ENCODE data around the gene COL13A1. TPM values are rescaled to one million over a fixed set of nuclear protein-coding genes. Genes with fewer than 3 reads are reported as not detected.

Gene COL13A1
- total RNA-seq, 1 experiment from 2014 or later: 0.05 TPM

DNA sequence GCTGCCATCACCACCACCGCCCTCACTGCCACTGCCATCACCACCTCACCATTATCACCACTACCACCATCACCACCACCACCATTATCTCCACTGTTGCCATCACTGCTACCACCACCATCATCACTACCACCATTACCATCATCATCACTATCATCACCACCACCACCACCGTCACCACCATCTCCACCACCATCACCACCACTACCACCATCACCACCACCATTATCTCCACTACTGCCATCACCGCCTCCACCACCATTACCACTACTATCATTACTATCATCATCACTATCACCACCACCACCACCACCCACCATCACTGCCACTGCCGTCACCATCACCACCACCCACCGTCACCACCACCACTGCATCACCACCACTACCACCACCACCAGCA, 9.9 kb upstream of the COL13A1 start:
- DNase-seq (ENCODE audit: low spot score): no peak

DNA sequence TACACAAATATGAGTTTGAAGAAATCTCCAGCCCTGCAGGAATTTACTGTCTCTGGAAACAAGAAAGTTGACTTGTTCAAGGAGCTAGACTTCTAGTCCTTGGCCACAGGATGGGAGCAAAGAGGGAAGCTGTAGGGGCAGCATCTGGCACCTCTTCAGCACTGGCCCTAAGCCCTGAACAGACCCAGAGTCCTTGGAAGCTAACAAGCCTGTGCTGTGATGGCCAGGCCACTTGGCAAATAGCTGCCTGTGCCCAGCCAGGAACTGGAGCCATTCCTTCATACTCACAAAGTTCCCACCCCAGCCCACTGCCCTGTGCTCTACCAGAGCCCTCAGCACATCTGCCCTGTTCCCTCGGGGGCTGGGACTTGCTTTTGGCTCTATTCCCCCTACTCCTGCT, 9.4 kb upstream of the COL13A1 start:
- DNase-seq (ENCODE audit: low spot score): no peak

DNA sequence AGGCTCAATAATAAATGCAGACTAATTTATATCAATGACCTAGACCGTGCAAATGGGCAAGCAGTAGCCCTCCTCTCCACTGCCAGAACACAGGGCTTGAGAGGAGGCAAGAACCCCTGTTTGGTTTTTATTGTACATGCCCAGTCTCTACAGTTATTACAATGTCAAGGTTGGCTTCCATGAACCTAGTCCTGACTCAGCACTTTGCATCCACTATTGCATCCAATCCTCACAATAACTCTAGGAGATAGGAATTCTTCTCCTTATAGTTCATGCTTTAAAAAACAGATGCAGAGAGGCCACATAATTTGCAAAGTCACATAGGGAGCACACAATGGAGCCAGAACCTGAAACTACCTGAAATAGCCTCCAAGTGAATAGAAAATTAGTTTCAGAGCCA, 7.0 kb upstream of the COL13A1 start:
- DNase-seq (ENCODE audit: low spot score): no peak

DNA sequence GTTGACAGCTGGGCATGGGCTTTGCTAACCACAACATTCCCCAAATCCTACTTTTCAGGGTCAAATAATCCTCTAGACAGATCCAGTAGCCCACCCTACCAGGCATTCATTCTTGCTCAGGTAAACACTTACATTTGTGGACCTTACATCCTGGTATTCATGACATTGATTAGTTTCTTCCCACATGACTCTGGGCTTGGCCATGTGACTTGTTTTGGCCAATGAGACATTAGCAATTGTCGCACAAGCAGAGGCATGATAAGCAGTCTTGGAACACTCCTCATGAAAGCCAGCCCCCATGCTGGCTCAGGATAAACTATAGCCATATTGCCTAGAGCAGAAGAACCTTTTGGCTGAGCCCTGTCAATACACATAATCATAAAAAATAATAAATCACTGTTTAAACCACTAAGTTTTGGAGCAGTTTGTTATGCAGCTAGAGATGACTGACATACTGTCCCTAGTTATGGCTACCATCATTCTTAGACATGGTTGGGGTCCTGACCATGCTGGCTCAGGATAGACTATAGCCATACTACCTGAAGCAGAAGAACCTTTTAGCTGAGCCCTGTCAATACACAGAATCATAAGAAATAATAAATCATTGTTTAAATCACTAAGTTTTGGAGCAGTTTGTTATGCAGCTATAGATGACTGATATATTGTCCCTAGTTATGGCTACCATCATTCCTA, 6.3 kb upstream of the COL13A1 start:
- no peak for DNase-seq (ENCODE audit: low spot score)

DNA sequence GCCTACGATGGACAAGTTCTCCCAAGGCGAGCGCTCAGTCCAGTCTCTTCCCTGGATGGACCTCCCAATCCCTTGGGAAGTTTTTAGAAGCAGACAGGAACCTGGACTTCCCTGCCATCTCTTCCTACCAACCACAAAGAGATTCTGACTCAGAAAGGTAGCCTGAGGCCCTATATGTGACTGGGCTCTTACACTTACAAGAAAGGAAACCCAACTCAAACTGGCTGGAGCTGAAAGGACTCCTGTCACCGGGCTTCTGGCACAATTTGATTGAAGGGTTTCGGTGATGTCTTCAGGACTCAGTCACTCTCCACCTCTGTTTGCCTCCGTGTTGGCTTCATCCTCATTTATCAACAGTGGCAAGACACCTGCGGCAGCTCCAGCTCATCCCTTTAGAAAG, 3.7 kb upstream of the COL13A1 start:
- DNase-seq (ENCODE audit: low spot score): no peak

DNA sequence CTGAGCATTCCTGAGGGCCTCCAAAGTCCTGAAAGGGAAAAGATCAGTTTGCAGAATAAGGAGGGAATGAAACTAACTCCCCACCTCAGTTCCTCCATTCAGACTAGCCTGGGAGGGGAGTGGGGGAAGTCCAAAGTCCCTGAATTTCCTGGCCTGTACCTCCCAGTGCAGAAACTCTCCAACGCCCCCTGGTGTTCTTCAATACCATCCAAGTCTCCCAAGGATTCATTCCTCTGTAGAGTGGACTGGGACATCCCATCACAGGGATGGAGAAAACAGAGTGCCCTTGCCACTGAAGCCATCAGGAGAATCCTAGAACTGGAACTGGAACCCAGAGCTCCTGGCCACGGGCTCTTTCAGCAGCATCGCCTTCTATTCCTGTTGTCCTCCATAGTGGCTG, 1.6 kb upstream of the COL13A1 start:
- DNase-seq (ENCODE audit: low spot score): peak; percentile 72

DNA sequence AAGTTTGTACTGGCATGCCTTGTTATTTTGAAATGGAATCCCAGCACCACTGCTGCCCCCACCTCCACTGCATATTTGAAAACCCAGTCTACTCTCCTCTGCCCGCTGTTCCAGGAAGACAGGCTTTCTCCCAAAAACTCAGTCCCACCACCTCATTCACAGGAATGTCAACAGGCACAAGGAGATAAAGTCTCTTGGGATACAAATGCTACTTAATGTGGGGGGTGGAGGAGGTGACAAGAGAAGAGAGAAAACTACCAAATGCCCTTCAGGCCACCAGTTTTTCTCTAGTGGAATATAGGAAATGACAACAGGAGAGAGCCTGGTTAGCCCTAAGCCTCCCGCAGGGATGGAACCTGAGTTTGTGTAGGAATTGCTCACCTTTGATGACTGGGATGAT, 1.0 kb upstream of the COL13A1 start:
- DNase-seq (ENCODE audit: low spot score): no peak

DNA sequence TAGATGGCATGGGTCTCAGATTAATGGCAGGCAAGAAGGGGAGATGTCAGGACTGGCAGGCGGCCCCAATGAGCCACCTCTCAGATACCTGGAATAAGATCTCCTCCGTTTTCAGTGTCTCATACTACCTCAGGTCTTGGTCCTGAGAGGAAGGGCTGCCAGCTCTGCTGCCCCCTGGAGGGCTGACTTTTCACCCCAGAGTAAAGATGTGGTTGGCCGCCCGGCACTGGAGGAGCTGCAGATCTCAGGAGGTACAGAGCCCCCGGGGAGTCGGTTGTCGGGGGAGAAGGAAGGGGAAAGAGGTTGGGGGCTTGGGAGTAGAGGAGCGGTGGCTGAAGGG, 642 bp upstream of the COL13A1 start:
- peak; percentile 64 for DNase-seq (ENCODE audit: low spot score)

DNA sequence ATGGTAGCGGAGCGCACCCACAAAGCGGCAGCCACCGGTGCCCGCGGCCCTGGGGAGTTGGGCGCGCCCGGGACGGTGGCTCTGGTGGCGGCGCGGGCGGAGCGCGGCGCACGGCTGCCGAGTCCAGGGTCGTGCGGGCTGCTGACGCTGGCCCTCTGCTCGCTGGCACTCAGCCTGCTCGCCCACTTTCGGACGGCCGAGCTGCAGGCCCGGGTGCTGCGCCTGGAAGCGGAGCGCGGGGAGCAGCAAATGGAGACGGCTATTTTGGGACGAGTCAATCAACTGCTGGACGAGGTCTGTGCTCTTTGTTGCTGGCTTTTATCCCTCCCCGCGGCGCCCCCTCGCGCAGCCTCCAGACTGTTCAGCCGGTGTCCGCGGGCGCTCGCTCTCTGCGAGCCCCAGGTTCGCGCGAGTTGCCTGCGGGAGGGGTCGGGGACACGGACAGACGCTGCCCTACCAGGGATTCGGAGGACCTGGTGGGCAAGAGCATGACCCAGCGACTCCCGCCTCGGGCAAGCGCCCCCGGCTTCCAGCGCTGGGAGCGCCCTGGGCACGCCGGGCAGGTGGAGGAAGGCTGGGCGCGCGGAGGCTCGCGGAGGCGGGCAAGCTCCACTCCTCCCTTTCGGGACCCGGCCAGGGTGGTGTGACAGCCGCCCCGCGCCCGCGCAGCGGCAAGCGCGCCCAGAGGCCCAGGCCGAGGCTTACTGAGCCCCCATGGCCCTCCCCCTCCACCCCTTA, 887 bp downstream of the COL13A1 start:
- no peak for DNase-seq (ENCODE audit: low spot score)

DNA sequence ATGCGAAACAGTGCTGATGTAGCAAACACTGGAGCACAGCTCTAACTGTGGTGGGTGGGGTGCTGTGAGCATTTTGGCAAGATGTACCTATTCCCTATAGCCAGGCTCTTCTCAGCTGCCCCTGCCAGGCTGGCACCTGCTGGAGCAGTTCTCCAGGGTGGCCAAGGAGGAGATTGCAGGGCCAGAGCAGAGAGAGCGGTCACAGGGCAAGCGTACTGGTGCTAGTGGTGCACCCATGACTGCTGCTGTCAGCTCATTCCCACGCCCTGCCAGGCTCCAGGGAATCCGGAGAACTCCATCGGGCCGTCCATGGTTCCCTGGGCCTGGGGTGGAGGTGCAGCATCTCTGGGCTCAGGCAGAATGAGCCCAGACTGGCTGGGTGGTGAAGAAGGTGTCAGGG, 2.1 kb downstream of the COL13A1 start:
- no peak for DNase-seq (ENCODE audit: low spot score)

DNA sequence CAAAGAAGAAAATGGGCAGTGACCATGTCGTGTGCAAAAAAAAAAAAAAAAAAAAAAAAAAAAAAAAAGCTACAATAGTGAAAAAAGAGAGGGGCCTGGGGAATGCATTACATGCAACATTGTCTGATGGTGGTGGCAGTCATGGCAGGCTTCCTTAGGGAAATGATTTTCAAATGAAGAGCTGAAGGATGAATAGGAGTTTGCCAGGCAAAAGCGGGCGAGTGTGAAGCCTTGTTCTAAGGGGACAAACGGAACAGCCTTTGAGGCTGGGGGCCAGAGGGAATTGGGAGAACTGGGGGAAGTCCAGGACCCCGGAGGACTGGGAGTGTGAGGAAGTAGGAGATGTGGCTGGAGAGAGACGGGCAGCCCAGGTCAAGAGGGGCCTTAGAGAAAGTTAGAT, 3.1 kb downstream of the COL13A1 start:
- DNase-seq (ENCODE audit: low spot score): no peak

DNA sequence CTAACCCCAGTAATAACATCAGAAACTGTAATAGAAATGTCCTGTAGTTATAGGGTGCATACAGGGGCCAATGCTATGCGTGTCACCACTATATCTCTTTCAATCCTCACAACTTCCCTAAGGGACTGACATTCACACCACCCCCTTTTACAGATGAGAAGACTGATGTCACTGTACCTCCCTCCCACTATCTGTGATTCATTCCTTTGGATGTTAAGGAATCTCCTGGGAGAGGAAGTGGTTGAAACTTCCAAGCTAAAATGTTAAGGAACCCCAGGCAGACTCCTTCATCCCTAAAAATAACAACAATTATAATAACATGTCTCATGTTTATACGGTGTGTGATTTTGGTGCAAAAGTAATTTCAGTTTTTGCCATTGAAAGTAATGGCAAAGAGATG, 5.4 kb downstream of the COL13A1 start:
- no peak for DNase-seq (ENCODE audit: low spot score)

DNA sequence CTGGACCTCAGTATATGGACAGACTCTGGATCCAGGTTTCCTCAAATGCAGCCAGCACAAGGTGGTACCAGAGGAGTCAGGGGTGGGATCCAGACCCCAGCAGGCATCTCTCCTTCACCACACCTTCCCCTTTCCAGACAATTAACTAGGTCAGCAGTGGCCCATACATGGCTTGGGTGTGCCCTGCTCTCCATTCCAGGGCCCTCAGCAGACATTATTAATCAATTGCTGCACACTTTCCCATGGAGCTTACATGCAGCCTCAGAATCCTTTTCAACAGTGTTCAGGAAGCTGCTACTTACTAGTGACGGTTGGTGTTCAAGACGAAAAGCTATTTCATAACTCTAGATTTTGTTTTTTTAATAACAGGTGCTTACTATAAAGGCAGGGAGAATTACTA, 6.0 kb downstream of the COL13A1 start:
- DNase-seq (ENCODE audit: low spot score): no peak

DNA sequence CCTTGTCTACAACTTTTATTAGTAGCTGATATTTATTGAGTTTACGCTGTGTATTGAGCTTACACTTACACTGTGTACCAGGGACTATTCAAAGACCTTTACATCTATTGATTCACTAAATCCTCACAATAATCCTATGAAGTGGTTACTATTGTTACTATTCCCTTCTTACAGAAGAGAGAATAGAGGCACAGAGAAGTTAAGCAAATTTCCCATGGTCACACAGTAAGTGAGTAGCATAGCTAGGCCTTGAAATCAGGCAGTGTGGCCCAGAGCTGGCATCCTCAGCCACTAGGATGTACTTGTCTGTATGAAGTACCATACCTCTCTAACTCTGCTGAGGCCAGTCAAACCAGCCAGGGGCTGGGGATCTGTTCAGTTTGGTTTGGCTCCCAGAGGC, 7.6 kb downstream of the COL13A1 start:
- DNase-seq (ENCODE audit: low spot score): no peak

DNA sequence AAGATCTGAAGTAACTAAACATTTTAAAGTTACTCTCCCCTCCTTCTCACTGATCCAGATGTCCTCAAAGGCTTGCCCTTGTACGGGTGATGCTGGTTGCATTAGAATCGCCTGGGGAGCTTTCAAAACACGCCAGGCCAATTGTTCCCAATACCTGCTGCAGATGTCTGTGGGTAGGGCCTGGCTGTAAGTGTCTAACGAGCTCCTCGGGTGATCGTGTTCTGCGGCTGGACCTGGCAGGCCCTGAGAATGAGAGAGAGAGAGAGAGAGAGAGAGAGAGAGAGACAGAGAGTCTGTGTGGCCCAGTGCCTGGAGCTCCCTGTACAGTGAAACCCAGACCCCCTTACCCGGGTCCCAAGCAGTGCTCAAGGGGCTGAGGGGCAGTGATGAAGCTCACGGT, 8.4 kb downstream of the COL13A1 start:
- DNase-seq (ENCODE audit: low spot score): no peak

DNA sequence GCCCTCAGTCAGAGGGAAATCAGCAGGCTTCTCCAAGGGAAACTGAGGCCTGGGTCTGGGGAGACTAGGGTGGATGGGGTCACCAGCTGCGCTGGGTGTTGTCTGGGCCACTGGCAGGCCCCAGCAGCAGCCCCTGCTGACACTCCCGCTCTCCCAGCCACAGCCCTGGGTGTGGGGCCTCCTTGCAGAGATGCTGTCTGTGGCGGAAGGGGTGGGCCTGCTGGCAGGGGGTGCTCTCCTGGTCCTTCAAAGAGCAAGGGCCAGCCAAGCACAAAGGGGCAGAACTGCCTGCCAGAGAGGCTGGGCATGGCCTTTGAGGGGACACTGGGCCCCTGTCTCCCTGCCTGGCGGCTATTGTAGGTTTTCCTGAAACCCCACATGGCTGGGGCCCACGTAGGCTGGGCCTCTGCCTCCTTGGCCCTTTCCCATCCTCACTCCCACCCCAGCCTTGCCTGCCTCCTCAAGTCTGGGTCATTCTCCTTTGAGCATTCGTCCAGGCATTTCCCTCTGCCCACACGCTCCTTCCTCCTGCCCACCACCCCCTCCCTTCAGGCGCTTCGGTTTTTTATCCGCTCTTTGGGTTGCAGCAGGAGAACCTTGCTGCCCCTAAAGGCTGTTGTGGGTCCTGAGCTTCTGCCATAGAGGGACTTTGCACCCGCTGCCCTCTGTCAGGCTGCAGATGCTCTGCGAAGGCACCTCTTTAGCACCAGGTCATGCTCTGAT, 9.1 kb downstream of the COL13A1 start:
- no peak for DNase-seq (ENCODE audit: low spot score)

DNA sequence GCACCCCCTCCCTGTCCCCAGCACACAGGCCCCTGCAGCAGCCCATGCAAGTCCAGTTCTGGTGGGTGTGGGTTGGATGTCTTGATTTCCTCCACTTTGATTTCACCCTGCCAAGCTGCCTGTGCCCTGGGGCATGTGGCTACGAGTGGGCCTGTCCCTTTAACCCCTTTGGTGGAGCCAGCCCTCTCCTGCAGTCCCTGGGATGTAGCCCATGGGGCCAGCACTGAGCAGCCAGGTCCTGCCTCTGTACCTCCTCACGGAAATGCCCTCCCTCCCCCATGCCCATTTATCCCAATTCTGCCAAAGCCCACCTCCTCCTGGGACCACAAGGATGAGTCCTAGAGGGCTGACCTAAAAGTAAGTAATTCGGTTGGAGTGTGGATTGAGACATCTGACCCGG, 11.9 kb downstream of the COL13A1 start:
- no peak for DNase-seq (ENCODE audit: low spot score)

DNA sequence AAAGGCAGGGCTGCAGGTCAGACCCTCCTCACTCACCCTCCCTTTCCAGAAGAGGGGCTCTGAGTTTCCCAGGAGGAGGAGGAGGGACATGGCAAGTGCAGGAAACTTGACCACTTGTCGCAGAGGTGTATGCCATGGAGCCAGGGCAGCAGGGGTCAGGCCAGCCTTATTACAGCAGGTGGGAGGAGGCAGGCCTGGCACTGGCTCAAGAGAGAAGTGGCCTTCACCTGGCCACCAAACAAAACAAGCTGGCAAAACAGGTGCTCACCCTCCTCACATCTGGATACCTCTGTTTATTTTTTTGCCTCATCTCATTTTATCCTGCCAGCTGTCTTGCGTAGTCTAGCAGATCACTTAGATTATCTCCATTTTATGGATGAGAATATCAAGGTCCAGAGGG, 12.5 kb downstream of the COL13A1 start:
- DNase-seq (ENCODE audit: low spot score): no peak

DNA sequence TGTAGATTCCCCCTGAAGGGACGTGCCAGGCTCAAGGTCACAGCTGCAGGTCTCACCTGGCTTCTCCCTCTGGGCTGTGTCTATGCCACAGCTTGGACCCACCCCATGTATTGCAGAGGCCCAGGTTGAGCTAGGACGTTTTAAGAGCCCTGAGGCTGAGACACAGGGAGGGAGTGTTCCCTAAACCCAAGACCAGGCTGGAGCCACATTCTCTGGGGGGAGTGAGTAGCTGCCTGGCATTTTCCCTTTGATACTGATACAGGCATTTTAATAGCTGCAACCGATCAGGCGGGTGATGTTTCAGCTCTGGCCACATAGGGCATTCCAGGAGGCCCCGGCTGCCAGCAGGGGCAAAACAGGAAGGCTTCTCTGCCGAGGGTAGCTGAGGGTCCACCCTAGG, 13.4 kb downstream of the COL13A1 start:
- no peak for DNase-seq (ENCODE audit: low spot score)

DNA sequence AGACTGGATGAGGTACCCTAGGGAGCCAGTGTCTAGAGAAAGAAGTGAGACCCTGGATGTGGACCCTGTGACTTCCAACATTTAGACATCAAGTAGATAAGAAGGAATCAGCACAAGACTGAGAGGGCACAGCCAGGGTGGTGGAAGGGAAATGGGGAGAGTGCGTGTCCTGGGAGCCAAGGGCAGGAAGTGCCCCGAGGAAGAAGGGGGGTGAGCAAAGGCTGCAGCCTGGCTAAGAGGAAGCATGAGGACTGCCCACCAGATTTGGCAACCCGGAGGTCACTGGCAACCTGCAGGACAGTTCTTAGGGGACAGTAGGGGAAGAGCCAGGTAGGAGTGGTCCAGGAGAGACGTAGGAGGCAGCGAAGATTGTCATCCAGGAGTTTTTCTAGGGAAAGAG, 14.8 kb downstream of the COL13A1 start:
- no peak for DNase-seq (ENCODE audit: low spot score)

DNA sequence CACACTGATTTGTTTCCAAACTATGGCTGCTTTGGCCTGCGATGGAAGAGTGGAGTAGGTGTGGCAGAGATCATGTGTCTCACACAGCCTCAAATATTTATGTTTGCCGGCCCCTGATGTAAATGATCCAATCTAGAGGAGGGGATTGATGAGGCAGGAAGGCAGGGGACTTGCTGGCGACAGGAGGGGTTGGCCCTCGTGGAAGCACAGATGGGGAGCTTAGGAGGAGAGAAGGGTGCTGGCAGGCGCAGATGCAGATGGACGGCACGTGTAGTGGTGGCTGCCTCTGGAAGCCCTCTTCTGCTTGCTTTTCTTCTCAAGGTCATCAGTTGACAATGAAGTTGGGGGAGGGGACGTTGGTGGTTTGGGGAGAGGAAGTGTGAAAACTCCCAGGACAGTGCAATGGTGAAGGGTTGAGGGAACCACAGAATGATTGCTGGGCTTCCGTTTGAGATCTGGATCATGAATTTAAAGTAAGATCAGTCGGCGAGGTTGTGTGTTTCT, 15.4 kb downstream of the COL13A1 start:
- no peak for DNase-seq (ENCODE audit: low spot score)

DNA sequence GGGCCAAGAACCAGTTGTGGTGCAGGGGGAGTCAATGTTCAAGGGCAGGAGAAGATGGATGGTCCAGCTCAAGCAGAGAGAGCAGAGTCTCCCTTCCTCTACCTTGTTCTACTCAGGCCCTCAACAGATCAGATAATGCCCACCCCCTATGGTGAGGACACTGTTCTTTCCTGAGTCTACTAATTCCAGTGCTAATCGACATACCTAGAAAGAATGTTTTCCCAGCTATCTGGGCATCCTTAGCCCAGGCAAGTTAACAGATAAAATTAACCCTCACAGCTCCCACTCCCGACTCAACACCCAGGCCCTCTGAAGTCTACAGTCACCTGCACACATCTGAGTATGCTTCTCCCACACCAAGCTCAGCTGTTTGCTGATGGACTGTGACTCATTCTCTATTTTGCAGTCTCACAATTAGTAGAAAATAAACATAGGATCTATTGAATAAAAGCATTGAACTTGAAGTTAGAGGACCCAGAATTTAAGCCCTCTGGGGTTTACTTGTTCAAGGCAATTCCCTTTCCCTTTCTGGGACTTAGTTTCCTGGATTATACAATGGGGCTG, 17.1 kb downstream of the COL13A1 start:
- DNase-seq (ENCODE audit: low spot score): no peak

All from HT-29 (cell line).